Amygdala (tissue), 56 donors: ENCODE results near the gene PCA3.

ENCODE experiments used
- DNase-seq, 56 donors: peaks; one replicate each; lab custom pipeline; 2025; lab: John Stamatoyannopoulos, UW

PCA3 gene

GRCh38 chr9:76756268-76756640, 8.0 kb upstream of the PCA3 start:
- DNase-seq: peak in 23 of 56 donors; percentile 6 to 60 (median 27)

- no peak for DNase-seq
Observed at GRCh38 chr9:76756941-76757673, 7.1 kb upstream of the PCA3 start.

- no peak for DNase-seq
Observed at GRCh38 chr9:76758476-76758875, 5.8 kb upstream of the PCA3 start.

GRCh38 chr9:76759732-76760131, 4.5 kb upstream of the PCA3 start:
- no peak for DNase-seq

GRCh38 chr9:76761448-76761847, 2.8 kb upstream of the PCA3 start:
- DNase-seq: no peak

GRCh38 chr9:76766126-76766525, 1.9 kb downstream of the PCA3 start:
- peak in 6 of 56 donors; percentile 3 to 36 (median 8) for DNase-seq

- DNase-seq: no peak
Observed at GRCh38 chr9:76772686-76773445, 8.6 kb downstream of the PCA3 start.

- DNase-seq: no peak
Observed at GRCh38 chr9:76784881-76785280, 20.6 kb downstream of the PCA3 start.

GRCh38 chr9:76785501-76785900, 21.3 kb downstream of the PCA3 start:
- DNase-seq: no peak

- DNase-seq: no peak
Observed at GRCh38 chr9:76787677-76788076, 23.4 kb downstream of the PCA3 start.

- DNase-seq: no peak
Observed at GRCh38 chr9:76789840-76790239, 25.6 kb downstream of the PCA3 start.

GRCh38 chr9:76793784-76794431, 29.7 kb downstream of the PCA3 start:
- DNase-seq: no peak

GRCh38 chr9:76796296-76796695, 32.1 kb downstream of the PCA3 start:
- DNase-seq: no peak

- no peak for DNase-seq
Observed at GRCh38 chr9:76798527-76798926, 34.3 kb downstream of the PCA3 start.

- DNase-seq: no peak
Observed at GRCh38 chr9:76799473-76799872, 35.2 kb downstream of the PCA3 start.

GRCh38 chr9:76800901-76801300, 36.7 kb downstream of the PCA3 start:
- DNase-seq: no peak

GRCh38 chr9:76803083-76803482, 38.8 kb downstream of the PCA3 start:
- DNase-seq: no peak

GRCh38 chr9:76803762-76804161, 39.5 kb downstream of the PCA3 start:
- DNase-seq: no peak

- DNase-seq: no peak
Observed at GRCh38 chr9:76808636-76809035, 44.4 kb downstream of the PCA3 start.

- DNase-seq: peak in 22 of 56 donors; percentile 3 to 74 (median 18)
Observed at GRCh38 chr9:76810377-76810957, 46.2 kb downstream of the PCA3 start.

GRCh38 chr9:76812591-76812990, 48.4 kb downstream of the PCA3 start:
- no peak for DNase-seq
